GM18502 (cell line): ENCODE results near the gene AFDN.

Experiments used
- ATAC-seq: cut with Tn5 transposase; IDR thresholded peaks from one replicate; pipeline ENCODE4 v1.9.1; 2021; ENCODE audit warnings: mild to moderate bottlenecking; ENCODE audit not compliant: unreplicated experiment, poor library complexity

AFDN gene

DNA sequence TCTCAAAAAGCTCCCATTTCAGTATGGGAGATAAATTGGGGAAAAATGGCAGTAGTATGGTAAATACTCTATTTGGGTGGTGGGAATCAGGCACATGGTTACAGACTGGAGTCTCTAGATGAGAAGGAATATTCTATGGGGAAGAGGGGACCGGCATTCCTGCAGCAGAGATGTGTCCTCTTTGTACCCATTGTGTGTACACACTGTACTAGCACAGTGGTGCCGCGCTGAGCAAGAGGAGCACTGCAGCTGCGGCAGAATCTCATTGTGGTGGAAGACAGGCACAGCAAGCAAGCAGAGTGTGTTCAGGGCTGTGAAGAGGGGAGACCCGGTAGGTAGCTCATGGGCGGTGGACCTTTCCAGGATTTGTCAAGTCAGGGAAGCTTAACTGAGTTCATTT lies 13.0 kb downstream of the AFDN start:
- ATAC-seq = no peak

DNA sequence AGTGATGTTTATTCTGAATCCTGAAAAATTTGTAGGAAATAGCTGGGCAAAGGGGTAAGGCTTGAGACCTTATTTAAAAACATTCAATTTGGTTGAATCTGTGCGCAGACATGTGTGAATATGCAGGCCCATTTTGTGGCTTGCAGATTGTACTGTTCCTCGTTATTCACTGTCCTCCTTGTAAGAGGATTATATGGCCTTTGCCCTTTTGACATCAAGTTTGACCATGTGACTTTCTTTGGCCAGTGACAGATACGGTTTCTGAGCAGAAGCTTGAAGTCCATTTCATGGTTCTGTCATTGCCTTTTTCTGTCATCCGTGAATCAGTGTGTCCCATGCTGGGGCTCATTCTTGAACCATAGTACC lies 13.4 kb downstream of the AFDN start:
- no peak for ATAC-seq

DNA sequence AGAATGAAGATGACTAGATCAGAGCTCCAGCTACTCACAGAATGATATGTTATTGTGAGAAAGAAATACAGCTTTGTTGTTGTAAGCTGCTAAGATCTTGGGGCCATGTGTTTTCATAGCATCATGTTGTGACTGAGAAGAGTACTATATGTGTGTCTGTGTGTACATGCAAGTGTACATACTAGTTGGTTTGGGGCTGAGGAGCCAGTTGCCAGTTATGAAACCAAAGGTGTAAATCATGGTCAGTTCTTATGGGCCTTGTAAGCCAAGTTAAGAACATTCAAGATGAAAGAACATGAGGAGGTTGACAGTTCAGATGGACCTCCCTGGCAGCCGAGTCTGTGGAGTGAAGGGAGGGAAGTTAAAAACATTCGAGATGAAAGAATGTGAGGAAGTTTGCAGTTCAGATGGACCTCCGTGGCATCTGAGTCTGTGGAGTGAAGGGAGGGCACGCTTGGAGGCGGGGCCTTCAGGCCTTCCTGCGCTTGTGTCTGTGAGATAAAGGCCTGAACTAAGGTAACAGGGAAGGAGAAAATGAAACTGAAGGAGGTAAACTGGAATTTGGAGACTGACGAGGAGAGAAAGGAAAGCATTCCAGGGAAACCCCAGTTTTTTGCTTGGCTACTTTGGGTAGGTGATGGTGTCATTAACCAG lies 13.9 kb downstream of the AFDN start:
- ATAC-seq = no peak

DNA sequence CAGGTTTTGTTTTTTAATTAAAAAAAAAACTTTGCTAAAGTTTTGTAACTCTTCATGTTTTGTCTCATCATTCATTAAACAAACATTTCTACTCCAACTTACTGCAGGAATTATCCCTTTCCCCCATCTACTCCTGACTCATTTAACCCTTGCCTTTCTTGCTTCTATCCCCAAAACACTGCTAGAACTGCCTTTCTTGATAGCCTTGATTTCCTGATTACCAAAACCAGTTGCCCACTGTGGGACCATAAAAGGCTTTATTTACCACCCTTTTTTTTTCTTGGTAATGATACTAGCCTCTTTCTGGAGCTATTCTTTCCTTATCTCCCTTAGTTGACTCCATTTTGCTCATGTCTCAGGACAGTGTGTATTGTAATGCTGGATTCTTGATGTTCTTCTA lies 15.3 kb downstream of the AFDN start:
- no peak for ATAC-seq

DNA sequence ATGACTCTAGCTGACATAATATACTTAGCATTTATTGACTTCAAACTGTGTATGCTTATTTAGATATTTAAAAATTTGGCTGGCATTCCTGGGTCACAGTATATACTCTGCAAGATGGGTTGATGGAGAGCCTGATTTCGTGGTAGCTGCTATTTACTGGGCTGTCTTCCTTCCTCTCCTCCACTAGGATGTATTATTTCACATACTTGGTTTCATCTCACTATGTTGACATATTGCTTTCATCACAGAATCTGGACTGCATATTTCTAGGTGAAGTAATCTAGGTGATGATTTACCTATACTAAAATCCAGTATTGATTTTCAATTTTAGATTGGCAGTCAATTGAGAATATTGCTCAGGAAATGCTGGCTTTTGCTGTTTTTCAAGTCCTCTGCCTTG lies 15.7 kb downstream of the AFDN start:
- no peak for ATAC-seq

DNA sequence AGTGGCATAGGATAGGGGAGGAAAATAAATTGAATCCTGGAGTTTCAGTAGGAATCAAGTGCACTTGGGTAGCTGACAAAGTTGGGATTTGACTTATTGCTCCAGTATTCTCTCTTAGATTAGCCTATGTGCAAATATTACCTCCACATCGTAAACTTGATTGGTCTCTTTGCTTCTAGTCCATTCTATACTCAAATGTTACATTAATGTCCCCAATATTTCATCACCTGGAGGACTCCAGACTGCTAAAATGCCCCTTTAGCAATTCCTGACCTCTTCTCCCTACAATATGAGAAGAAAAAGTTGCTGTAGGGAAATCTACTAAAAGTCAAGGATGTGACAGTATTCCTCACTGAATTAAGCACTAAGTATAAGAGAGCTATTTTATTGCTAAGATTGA lies 16.3 kb downstream of the AFDN start:
- no peak for ATAC-seq

DNA sequence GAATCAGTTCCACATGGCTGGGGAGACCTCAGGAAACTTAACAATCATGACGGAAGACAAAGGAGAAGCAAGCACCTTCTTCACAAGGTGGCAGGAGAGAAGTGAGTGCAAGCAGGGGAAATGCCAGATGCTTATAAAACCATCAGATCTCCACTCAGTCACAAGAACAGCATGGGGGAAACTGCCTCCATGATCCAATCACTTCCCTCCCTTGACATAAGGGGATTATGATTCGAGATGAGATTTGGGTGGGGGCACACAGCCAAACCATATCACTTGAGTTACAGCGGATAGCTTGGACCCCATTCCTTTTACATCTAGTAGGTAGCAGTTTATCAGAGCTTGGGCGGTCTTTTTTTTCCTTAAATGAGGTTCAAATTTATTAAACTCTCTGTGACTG lies 19.1 kb downstream of the AFDN start:
- no peak for ATAC-seq

DNA sequence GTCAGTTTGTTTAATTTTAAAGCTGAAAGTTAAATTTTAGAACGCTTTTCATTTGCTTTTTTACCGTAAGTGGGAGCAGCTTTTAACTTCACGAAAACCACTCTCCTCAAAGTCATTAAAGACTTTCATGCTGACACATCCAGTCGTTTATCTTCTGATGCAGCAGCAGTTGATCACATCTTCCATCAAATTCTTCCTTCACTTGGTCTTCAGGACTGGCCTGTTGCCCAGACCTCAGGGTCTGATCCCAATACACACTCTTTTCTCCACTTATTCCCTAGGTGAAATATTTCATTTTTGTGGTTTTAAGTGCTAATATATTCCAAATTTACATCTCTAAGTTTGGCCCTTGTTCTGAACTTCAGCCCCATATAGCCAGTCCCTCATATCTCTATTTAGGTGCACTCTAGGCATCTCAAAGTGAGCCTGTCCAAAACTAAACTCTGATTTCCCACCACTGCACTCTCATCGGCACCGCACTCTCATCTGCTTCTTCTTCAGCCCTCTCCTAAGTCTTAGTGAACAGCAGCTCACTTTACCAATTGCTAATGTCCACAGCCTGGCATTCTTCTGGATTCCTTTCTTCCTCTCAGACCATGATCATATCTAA lies 20.4 kb downstream of the AFDN start:
- no peak for ATAC-seq

DNA sequence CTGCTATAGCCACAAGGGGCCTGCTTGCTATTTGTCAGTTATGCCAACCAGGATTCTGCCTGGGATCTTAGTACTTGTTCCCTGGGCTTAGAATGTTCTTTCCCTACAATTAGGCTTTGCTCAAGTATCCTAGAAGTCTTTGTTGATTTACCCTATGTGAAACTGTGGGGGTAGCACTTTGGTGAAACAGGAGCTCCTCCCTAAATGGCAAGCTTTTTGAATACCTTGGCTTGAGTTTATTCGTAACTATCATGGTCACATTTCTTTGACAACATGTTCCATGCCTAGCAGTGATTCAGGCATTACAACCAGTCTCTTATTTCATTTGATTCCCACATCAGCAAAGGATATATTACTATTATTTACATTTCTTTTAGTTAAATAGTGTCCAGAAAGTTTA lies 21.2 kb downstream of the AFDN start:
- no peak for ATAC-seq

DNA sequence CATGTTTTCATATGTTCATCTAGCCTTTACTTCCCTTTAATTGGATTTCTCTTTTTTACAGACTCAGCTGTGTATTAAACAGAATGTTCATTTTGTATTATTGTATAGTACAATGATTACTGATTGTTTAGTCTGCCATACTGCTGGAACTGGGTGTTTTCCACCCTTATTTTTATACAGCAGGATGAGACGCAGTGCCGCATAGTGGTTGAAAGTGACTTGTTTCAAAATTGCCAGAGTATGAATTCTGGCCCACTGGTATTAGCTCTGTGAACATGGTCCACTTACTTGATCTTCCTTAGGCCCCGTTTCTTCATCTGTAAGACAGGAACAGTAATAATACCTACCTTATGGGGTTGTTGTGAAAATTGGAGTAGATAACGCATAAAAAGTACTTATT lies 22.1 kb downstream of the AFDN start:
- no peak for ATAC-seq

DNA sequence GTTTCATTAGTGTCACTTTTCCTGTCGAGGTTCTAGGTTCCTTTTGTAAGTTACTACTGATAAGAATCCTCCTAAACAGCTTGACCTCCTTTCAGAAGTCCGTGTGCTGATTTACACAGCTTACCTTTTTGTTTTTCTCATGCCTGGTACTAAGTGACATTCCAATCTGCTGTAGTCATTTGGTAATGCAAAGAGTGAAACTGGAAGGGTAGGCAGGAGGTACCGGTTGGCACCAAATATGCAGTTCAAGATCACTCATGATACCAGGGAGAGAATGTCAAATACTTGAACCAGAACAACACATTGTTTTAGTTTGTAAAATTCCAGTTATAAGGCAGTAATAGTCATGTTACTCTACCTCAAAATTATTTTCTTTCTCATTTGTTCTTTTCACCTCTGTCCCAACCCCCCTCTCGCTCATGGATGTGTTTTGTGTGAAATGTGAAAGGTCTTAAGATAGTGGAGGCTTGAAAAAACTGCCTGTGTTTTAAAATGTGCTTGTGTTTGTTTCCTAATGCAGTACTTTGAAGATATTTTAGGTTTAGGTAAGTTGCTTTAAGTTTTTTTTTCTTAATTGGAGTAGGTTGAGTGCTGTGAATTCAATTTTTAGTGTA lies 23.2 kb downstream of the AFDN start:
- ATAC-seq = peak; percentile 40

DNA sequence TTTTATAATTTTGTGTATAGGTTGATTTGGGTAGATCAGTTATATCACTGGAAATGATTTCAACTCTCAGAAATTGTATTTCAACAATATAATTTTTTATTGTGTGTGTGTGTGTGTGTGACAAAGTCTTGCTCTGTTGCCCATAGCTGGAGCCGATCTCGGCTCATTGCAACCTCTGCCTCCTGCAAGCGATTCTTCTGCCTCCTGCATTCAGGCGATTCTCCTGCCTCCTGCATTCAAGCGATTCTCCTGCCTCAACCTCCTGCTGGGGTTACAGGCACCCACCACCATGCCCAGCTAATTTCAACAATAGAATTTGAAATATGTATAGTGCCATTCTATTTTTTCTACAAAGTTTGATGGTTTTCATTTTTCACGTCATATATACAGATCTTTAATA lies 24.1 kb downstream of the AFDN start:
- ATAC-seq = no peak

DNA sequence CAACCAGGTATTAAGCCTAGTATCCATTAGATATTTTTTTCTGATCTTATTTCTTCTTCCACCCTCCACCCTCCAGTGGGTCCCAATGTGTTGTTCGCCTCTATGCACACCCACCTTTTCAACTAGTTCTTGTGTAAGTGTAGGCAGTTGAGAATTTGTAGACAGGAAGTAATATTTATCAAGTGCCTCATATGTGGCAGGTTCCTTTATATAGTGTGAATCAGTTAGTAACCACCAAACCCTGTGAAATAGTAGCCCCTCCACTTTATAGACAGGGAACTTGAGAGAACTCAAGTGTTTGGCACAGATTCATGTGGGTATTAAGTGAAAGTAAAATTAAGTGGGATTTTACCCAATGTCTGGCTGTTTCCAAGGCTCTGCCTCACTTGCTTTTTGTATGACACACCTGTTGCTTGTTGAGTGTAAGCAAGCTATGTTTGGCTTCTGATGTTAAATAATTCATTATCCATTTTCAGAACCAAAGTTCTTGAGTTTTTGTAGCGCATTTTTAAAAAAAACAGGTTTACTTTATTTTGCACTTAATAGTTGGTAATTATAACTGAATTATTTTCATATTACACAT lies 24.8 kb downstream of the AFDN start:
- ATAC-seq = no peak

DNA sequence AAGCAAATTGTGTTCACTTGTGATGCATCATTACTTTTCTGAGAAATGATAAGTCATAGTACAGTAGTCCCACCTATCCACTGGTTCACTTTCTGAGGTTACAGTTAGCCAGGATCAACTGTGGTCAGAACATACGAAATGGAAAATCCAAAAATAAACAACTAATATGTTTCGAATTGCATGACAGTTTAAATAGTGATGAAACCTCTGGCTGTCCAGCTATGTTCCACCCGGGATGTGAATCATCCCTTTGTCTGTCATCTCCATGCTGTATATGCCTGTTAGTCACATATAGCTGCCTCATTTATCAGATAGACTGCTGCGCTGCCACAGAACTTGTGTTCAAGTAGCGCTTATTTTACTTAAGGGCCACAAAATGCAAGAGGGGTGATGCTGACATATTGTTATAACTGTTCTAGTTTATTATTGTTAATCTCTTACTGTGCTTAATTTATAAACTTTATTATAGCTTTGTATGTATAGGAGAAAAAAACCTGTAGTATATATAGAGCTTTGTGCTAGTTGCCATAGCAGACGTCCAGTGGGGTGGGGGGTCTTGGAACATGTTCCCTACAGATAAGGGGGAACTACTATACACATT lies 29.2 kb downstream of the AFDN start:
- no peak for ATAC-seq

DNA sequence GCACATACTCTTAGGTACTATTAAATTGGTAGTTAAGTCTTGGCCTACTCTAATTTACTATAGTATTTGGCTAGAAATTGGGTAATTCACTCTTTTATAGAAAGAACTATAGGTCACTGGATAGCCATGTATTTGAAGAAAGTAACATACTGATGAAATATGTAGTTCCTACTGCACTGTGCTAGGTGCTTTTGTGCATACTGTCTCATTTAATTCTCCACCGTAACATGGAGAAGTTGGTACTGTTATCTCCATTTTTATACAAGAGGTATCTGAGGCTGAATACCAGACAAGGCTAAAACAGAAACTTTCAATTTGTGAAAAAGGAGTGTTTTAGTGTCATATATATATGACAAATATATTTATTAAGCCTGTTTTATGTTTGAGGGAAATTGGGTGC lies 29.8 kb downstream of the AFDN start:
- ATAC-seq = no peak

DNA sequence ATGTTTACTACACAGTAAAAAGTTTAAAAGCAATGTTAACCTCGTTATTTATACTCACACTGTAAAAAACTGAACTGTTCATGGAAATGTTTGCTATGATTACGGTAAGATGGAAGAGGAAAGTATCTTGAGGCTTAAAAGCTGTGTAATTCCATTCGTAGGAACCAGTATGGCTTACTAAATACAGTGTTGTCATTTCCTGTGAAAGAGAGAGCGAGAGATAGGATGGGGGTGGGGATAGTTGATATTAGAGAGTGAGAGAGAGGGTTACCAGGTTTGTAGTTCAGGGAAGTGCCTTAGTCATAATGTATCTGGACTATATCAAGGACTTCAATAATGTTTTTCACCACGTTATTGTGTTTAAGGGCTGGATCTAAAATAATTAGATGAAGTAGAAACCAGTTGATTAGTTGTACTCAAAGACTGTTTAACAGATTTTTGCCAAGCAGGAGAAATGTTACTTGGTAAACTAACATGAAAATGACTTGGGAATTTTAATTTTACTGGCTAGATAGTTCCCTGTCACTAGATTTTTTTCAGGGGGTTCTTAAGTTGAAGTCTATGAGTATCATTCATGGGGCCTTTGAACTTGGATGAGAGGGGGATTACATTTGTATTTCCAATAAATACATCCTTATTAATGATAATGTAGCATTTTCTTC lies 30.4 kb downstream of the AFDN start:
- ATAC-seq = peak; percentile 89

DNA sequence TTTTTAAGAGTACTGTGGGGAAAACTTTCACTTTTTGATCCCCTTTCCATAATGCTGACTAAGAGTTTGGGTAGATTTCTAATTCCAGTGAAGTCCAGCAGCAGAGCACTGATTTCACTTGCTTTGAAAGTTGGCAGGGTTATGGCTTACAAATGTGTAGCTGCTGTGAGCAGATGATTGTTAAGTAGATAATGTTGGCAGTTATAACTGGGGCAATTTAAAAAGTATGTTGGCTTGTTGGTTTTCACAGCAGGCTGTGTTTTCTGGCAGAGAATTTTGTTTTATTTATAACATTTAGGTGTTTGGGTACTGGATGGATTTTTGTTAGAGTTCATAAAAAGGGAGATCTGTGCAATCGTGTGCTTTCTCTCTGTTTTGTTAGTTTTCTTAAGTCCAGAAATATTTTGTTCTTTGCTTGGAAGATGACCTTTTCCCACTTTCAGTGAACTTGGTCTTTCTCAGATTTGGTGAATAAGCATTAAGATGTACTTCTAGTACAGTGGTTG lies 31.4 kb downstream of the AFDN start:
- ATAC-seq = no peak

DNA sequence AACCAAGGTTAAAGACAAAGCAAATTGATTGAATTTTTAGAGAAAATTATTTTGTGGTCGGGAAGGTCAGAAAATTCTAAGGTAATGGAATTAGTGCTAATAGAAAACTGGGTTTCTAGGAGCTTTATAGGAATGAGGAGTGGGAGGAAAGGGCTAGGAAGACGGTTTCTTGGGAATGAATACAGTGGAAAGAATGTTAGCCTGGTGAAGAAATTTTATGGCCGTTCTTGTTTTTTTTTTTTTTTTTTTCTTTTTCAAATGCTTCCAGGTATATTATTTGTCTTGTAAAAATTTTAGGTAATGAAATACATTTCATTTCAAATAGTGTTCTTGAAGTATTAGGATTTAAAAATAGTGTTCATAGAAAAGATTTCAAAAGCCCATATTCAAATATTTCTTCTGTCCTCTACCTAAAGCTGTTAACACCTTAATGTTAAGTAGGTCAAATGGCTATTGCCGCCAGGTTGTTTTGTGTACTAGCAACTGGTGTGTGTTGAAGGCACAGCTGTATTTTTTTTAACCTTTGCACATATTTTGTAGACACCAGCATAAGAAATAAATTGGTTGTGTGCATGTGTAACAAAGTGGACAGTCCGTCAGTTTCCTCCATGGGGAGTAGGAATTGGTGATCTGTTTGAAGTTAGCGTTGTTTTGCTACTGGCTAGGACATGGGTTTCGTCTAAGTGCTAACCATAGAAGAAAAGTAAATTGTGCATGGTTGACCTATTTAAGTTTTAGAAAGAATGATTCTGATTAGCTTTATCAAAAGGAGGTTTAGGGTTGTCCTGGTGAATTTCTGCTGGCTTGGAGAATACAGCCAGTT lies 32.3 kb downstream of the AFDN start:
- no peak for ATAC-seq

DNA sequence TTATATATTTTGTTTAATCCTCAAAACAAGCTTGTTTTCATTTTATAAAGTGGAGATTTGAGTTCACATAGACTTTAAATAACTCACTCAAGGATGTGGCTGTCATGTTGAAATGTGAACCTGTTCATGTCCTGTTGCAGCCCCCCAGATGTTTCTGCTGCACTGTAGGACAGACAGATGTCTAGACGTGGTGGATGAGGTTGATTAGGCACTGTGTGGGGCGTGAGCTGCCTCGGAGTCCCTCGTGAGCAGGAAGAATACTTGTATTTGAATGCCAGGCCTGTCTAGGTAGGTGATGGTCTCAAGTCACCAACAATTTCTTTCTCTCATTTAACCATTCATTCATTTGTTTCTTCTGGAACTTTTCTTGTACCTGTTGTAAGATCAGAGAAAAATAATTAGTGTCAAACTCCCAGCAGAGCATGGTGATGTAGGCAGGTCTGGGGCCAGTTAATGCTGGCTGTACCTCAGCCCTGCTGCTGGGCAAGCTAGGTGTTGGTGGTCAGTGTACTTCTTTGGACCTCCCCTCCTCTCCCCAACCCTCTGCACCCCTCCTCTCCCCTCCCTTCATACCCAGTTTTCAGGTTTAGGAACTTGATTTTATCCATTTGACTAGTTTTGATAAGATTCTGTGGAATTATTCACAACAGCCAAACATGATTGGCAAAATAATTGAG lies 34.0 kb downstream of the AFDN start:
- ATAC-seq = no peak
